Endothelial cell of umbilical vein (primary cell): ENCODE measurements around the gene NGF. TPM values are rescaled to one million over a fixed set of nuclear protein-coding genes. Genes with fewer than 3 reads are reported as not detected.

Source experiments
- BruUV-seq: library from RNA; stranded (reverse); fragments of 400-500 nt; replicated peaks from 2 replicates; lab custom pipeline; 2021; lab: Mats Ljungman, UMichigan
- CTCF ChIA-PET: fragments of 300-600, 350-600 bp; sonication (Branson Sonifier 250); formaldehyde crosslinking; loops from one replicate; lab custom pipeline; 2021; ENCODE audit warnings: antibody characterized with exemption, inconsistent platforms; lab: Charles Lee
- POLR2A ChIA-PET: fragments of 300-600, 350-600 bp; sonication (Branson Sonifier 250); formaldehyde crosslinking; loops from one replicate; lab custom pipeline; 2021; ENCODE audit warnings: antibody characterized with exemption, inconsistent platforms; lab: Charles Lee
- DNase-seq: peaks from one replicate; pipeline ENCODE4 v3.0.0-alpha.2; 2011; ENCODE audit warnings: low read depth, low spot score
- FAIRE-seq: peaks from 2 replicates; lab custom pipeline; 2011; peaks lifted over from hg19 to GRCh38; lab: Jason Lieb, UNC
- H2AFZ ChIP-seq: 2 replicates; pipeline ENCODE4 v1.6.0; 2012; ENCODE audit warnings: low read depth, low read length, control low read depth, inconsistent platforms
- H3K27ac ChIP-seq: 2 replicates; pipeline ENCODE4 v1.5.1; 2011; ENCODE audit warnings: low read depth, mild to moderate bottlenecking, control low read depth, low read length, moderate library complexity; ENCODE audit not compliant: insufficient read depth
- H3K27me3 ChIP-seq, 2 experiments: 2 replicates each; pipeline versions ENCODE4 v1.6.0 to v1.6.1; 2011; ENCODE audit warnings: low read length in 2 of 2, mixed read lengths in 1 of 2; ENCODE audit not compliant: control insufficient read depth in 2 of 2, insufficient read depth in 2 of 2
- H3K36me3 ChIP-seq, 2 experiments: 2 replicates in 1 of 2; 3 replicates in 1 of 2; pipeline ENCODE4 v1.5.1; 2011; ENCODE audit warnings: low read length in 2 of 2, mild to moderate bottlenecking in 1 of 2, moderate library complexity in 1 of 2; ENCODE audit not compliant: control insufficient read depth in 2 of 2, insufficient read depth in 2 of 2; ENCODE audit errors: extremely low read depth in 1 of 2
- H3K4me1 ChIP-seq: 3 replicates; pipeline ENCODE4 v1.5.1; 2011; ENCODE audit warnings: mild to moderate bottlenecking, low read length; ENCODE audit not compliant: control insufficient read depth, insufficient read depth; ENCODE audit errors: extremely low read depth
- H3K4me2 ChIP-seq: 2 replicates; pipeline ENCODE4 v1.6.1; 2011; ENCODE audit warnings: low read length, control low read depth, mixed read lengths; ENCODE audit not compliant: insufficient read depth
- H3K4me3 ChIP-seq, 3 experiments: fragments of 200-600 bp in 1 of 3; sonication (generic), shearing (Covaris generic) in 1 of 3; replicated peaks in 1 of 3; 2 replicates each; pipeline ENCODE4 v1.5.1; 2011 to 2016; ENCODE audit warnings: control low read depth in 3 of 3, low read length in 3 of 3, mild to moderate bottlenecking in 2 of 3, inconsistent platforms in 1 of 3, low read depth in 1 of 3, moderate library complexity in 1 of 3; ENCODE audit not compliant: insufficient read depth in 1 of 3
- H3K79me2 ChIP-seq: 2 replicates; pipeline ENCODE4 v1.6.0; 2012; ENCODE audit warnings: low read length, inconsistent platforms; ENCODE audit not compliant: control insufficient read depth, insufficient read depth
- H3K9ac ChIP-seq: replicated peaks from 2 replicates; pipeline ENCODE3; 2011; ENCODE audit warnings: low read length, control low read depth; ENCODE audit not compliant: insufficient read depth; ENCODE audit errors: extremely low read depth
- H3K9me1 ChIP-seq: replicated peaks from 3 replicates; pipeline ENCODE4 v1.6.0; 2011; ENCODE audit warnings: mild to moderate bottlenecking, low read length; ENCODE audit not compliant: control insufficient read depth, insufficient read depth; ENCODE audit errors: extremely low read depth
- H3K9me3 ChIP-seq: replicated peaks from 2 replicates; pipeline ENCODE4 v1.5.1; 2012; ENCODE audit warnings: low read length, inconsistent platforms; ENCODE audit not compliant: control insufficient read depth, insufficient read depth
- H4K20me1 ChIP-seq: replicated peaks from 2 replicates; pipeline ENCODE3; 2011; ENCODE audit warnings: mild to moderate bottlenecking, low read length; ENCODE audit not compliant: control insufficient read depth, insufficient read depth; ENCODE audit errors: extremely low read depth
- FOS ChIP-seq: IDR thresholded peaks from 2 replicates; pipeline ENCODE4 v1.6.1; 2011; ENCODE audit warnings: mild to moderate bottlenecking, low read length, moderate library complexity, borderline replicate concordance; ENCODE audit not compliant: insufficient read depth
- GATA2 ChIP-seq: IDR thresholded peaks from 2 replicates; pipeline ENCODE4 v1.7.0; 2011; ENCODE audit warnings: low read depth, mild to moderate bottlenecking, moderate library complexity, mixed read lengths, low read length; ENCODE audit not compliant: insufficient read length, insufficient read depth
- JUN ChIP-seq: IDR thresholded peaks from 2 replicates; pipeline ENCODE4 v1.6.1; 2011; ENCODE audit warnings: borderline replicate concordance, low read depth; ENCODE audit not compliant: insufficient read length, insufficient read depth
- MYC ChIP-seq: IDR thresholded peaks from one replicate; pipeline ENCODE4 v1.6.1; 2011; ENCODE audit warnings: mild to moderate bottlenecking, low read depth, low read length
- dilution Hi-C: fragments of 300-500 bp; cut with MboI; formaldehyde crosslinking; loops from one replicate; pipeline ENCODE4 v1.15.0; 2019; ENCODE audit warnings: low sequenced_read_pairs; ENCODE audit not compliant: extremely low pct_ligation_motif_present
- intact Hi-C: fragments of 100-400 bp; cut with micrococcal nuclease; formaldehyde crosslinking; loops from one replicate; pipeline ENCODE4 v1.10.0; 2022
- polyA plus RNA-seq, 4 experiments: library from polyadenylated mRNA; depleted of rRNA in 3 of 4; stranded (reverse) in 3 of 4; unstranded in 1 of 4; fragments of >200 nt; gene quantifications; 2 replicates each; pipeline versions ENCODE4 v1.2.1 to v1.2.3, GENCODE V29; 2011 to 2012; ENCODE audit warnings: missing spikeins in 1 of 4
- total RNA-seq: library from RNA; stranded (reverse); gene quantifications from 2 replicates; pipeline ENCODE4 v1.2.3, GENCODE V29; 2021
- TF ChIP-seq, protein P1 (sequence below): IDR thresholded peaks from 2 replicates; pipeline ENCODE4 v1.6.1; 2011; ENCODE audit not compliant: insufficient read depth, insufficient read length
- TF ChIP-seq, protein P2 (sequence below), 2 donors: IDR thresholded peaks; 1 replicate in 1 of 2; 2 replicates in 1 of 2; pipeline ENCODE4 v1.5.1; 2011; ENCODE audit warnings: low read length in 2 of 2, mild to moderate bottlenecking in 2 of 2, moderate library complexity in 2 of 2, control low read depth in 1 of 2, inconsistent platforms in 1 of 2, low read depth in 1 of 2; ENCODE audit not compliant: insufficient read depth in 1 of 2; ENCODE audit errors: extremely low read depth in 1 of 2

NGF gene
- total and polyA plus RNA-seq, 2 donors (not counting 3 experiments of a cell fraction or from before 2014, with no cell fraction given), result not detected

DNA sequence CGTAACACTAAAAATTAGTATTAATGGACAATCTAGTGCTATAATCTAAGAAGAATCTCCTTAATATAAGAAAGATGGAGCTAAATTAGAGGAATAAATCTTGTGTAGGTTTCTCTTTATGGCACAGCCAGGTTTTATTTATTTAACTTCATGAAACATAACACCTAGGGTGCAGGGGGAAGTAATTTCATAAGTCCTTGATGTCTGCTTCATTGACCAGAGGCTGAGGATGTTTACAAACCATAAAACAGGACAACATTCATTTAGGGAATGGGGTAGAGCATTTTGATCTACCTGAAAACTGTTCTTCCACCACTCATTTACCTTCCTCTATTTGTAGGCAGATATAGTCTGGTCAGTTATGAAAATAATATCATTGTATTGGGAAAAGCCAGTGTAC is 95.5 kb downstream of the NGF start:
- no peaks in the 10 kb centered on the region for H3K4me1 ChIP-seq
- TF ChIP-seq, protein P1, sequence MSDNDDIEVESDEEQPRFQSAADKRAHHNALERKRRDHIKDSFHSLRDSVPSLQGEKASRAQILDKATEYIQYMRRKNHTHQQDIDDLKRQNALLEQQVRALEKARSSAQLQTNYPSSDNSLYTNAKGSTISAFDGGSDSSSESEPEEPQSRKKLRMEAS, result no peak
- TF ChIP-seq FOS, result no peak
- TF ChIP-seq, protein P2, sequence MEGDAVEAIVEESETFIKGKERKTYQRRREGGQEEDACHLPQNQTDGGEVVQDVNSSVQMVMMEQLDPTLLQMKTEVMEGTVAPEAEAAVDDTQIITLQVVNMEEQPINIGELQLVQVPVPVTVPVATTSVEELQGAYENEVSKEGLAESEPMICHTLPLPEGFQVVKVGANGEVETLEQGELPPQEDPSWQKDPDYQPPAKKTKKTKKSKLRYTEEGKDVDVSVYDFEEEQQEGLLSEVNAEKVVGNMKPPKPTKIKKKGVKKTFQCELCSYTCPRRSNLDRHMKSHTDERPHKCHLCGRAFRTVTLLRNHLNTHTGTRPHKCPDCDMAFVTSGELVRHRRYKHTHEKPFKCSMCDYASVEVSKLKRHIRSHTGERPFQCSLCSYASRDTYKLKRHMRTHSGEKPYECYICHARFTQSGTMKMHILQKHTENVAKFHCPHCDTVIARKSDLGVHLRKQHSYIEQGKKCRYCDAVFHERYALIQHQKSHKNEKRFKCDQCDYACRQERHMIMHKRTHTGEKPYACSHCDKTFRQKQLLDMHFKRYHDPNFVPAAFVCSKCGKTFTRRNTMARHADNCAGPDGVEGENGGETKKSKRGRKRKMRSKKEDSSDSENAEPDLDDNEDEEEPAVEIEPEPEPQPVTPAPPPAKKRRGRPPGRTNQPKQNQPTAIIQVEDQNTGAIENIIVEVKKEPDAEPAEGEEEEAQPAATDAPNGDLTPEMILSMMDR (IDR thresholded peaks at IDR 0.05; ENCODE audit: extremely low read depth in 1 of 2, insufficient read depth in 1 of 2, low read depth in 1 of 2, low read length in 2 of 2), result no peak
- TF ChIP-seq GATA2, result no peak
- TF ChIP-seq JUN, result no peak
- no peak for TF ChIP-seq MYC
- H2AFZ ChIP-seq, result no peak overlapping the region
- no peaks in the 10 kb centered on the region for H3K36me3 ChIP-seq
- DNase-seq, result no peak
- no peak overlapping the region for H3K27ac ChIP-seq
- FAIRE-seq, result no peak
- H3K27me3 ChIP-seq, result no peaks in the 10 kb centered on the region
- no peak overlapping the region for H3K4me3 ChIP-seq
- H4K20me1 ChIP-seq, result no peaks in the 10 kb centered on the region
- POLR2A ChIA-PET, result no interaction called here
- no TSS peak for BruUV-seq
- intact Hi-C loops (no loop called here), dilution Hi-C loops (no loop called here)
- no peaks in the 10 kb centered on the region for H3K9me1 ChIP-seq
- CTCF ChIA-PET, result no interaction called here
- no peaks in the 10 kb centered on the region for H3K79me2 ChIP-seq
- no peak overlapping the region for H3K9ac ChIP-seq
- H3K4me2 ChIP-seq, result no peak overlapping the region
- no peaks in the 10 kb centered on the region for H3K9me3 ChIP-seq
